HG03457 (cell line): ENCODE measurements around the gene TMEM120B.

ENCODE experiments used
- ATAC-seq: cut with Tn5 transposase; IDR thresholded peaks from one replicate; pipeline ENCODE4 v1.9.1; 2021; ENCODE audit warnings: moderate number of reproducible peaks; ENCODE audit not compliant: unreplicated experiment

Gene TMEM120B

DNA sequence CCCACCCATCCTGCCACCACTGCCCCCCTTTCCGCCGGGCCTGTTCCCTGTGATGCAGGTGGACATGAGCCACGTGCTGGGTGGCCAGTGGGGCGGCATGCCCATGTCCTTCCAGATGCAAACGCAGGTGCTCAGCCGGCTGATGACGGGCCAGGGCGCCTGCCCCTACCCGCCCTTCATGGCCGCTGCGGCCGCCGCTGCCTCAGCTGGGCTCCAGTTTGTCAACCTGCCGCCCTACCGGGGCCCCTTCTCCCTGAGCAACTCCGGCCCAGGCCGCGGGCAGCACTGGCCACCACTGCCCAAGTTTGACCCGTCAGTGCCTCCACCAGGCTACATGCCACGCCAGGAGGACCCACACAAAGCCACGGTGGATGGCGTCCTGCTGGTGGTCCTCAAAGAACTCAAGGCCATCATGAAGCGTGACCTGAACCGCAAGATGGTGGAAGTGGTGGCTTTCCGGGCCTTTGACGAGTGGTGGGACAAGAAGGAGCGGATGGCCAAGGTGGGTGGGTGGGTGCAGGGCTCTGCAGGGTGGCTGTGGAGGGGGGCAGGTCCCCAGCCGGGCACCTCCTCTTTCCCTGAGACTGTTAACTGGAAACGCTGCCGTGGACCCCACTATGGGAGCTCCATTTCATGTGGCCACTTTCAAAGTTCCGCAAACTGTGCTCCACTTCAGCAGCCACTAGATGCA lies 102.0 kb downstream of the TMEM120B start:
- no peak for ATAC-seq

DNA sequence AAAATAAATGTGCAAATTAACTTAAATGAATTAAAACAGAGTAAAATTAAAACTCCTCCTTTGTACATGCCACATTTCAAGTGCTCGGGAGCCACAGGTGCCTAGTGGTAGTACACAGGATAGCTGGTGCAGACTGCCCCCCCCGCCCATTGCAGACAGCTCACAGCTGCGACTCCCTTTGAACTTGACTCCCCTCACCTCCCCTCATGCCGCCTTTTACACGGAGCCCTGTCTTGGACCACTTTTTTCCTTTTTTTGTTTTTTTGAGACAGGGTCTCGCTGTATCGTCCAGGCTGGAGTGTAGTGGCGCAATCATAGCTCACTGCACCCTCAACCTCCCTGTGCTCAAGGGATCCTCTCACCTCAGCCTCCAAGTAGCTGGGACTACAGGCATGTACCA lies 102.7 kb downstream of the TMEM120B start:
- no peak for ATAC-seq

GRCh38 chr12:121816925-121817647 lies 104.5 kb downstream of the TMEM120B start:
- ATAC-seq: no peak

GRCh38 chr12:121817648-121818043 lies 105.1 kb downstream of the TMEM120B start:
- ATAC-seq: no peak

DNA sequence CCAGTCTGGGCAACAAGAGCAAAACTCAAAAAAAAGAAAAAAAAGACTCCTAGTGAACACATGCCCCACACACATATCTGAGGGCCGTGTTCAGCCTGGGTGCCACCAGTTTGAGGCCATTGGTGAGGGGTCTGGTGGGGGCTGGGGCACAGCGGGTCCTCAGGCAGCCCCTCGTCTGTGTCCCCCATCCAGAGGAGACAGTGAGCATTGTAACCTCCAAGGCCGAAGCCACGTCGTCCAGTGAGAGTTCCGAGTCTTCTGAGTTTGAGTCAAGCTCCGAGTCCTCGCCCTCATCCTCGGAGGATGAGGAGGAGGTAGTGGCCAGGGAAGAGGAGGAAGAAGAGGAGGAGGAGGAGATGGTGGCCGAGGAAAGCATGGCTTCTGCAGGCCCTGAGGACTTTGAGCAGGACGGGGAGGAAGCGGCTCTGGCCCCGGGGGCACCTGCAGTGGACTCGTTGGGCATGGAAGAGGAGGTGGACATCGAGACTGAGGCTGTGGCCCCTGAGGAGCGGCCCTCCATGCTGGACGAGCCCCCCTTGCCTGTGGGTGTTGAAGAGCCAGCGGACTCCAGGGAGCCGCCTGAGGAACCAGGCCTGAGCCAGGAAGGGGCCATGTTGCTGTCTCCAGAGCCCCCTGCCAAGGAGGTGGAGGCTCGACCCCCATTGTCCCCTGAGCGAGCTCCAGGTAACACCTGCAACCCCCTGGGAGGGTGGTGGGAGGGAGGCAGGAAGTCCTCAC lies 106.8 kb downstream of the TMEM120B start:
- no peak for ATAC-seq

GRCh38 chr12:121820056-121820455 lies 107.5 kb downstream of the TMEM120B start:
- no peak for ATAC-seq

- no peak for ATAC-seq
These were observed 110.0 kb downstream of the TMEM120B start for GRCh38 chr12:121822393-121823100.

- ATAC-seq: no peak
These were observed 110.7 kb downstream of the TMEM120B start for GRCh38 chr12:121823101-121823726.

- no peak for ATAC-seq
These were observed 111.2 kb downstream of the TMEM120B start for GRCh38 chr12:121823727-121824115.

DNA sequence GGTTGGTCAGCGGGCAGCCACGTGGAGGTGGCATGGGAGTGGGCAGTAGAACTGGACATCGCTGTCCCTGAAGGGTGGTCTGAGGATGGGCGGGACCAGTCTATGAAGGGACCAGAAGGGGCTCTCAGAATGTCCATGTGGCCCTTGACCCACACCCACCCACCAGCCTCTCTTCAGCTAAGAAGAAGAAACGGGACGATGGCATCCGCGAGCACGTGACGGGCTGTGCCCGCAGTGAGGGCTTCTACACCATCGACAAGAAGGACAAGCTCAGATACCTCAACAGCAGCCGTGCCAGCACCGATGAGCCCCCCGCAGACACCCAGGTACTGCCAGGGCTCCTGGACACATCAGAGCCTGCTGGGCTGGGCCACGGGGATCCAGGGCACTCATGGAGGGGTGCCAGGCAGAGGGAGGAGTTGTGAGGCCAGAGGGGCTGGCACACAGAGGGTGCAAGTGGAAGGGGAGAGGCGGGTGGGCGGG lies 112.5 kb downstream of the TMEM120B start:
- no peak for ATAC-seq

- no peak for ATAC-seq
These were observed 114.0 kb downstream of the TMEM120B start for GRCh38 chr12:121826318-121827150.

- no peak for ATAC-seq
These were observed 115.0 kb downstream of the TMEM120B start for GRCh38 chr12:121827351-121828099.

- no peak for ATAC-seq
These were observed 115.8 kb downstream of the TMEM120B start for GRCh38 chr12:121828306-121828705.

- no peak for ATAC-seq
These were observed 116.3 kb downstream of the TMEM120B start for GRCh38 chr12:121828826-121829225.

GRCh38 chr12:121829250-121829918 lies 116.8 kb downstream of the TMEM120B start:
- ATAC-seq: no peak

DNA sequence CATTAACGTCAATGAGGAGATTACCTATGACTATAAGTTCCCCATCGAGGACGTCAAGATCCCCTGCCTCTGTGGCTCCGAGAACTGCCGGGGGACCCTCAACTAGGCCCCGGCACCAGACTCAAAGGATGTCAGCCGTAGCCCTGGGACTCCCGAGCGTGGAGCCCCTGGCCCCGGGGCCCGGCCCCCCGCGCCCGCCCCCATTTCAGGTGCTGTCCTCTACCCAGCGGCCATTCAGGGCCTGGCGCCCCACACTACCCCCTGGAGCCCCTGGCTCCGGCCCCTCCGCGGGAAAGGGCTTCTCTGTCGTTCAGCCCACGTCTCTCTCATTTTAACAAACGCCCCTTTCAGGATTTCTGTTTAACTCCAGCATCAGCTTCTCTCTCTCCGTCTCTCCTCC lies 117.6 kb downstream of the TMEM120B start:
- no peak for ATAC-seq

GRCh38 chr12:121830588-121831265 lies 118.2 kb downstream of the TMEM120B start:
- ATAC-seq: no peak
